Activated CD8-positive, alpha-beta memory T cell treated with anti-CD3 and anti-CD28 coated beads for 1 hour (primary cell): ENCODE measurements around the gene OPRL1.
A peak's percentile ranks its signal among the peaks of the same experiment; 100 is the strongest.

Experiments used
- DNase-seq, 2 donors: peaks; one replicate each; pipeline ENCODE4 v3.0.0-alpha.2; 2020; ENCODE audit warnings: low read depth in 1 of 2; ENCODE audit errors: extremely low read depth in 1 of 2

The OPRL1 gene

GRCh38 chr20:64101731-64102621 is 22.1 kb downstream of the OPRL1 start:
- DNase-seq = peak in 1 of 2 donors; percentile 59

GRCh38 chr20:64102647-64103354 is 22.9 kb downstream of the OPRL1 start:
- DNase-seq = no peak

GRCh38 chr20:64103871-64104666 is 24.2 kb downstream of the OPRL1 start:
- no peak for DNase-seq

- no peak for DNase-seq
Observed at GRCh38 chr20:64104667-64105451, 25.0 kb downstream of the OPRL1 start.

- no peak for DNase-seq
Observed at GRCh38 chr20:64105846-64106434, 26.1 kb downstream of the OPRL1 start.

- no peak for DNase-seq
Observed at GRCh38 chr20:64106435-64106961, 26.6 kb downstream of the OPRL1 start.

GRCh38 chr20:64106981-64107735 is 27.3 kb downstream of the OPRL1 start, which contains the start of gene NPBWR2:
Gene NPBWR2 (minus strand): TSS chr20:64107565. CDS start chr20:64106831, 734 bp downstream.
- no peak for DNase-seq

- DNase-seq = no peak
Observed at GRCh38 chr20:64107736-64108457, 28.0 kb downstream of the OPRL1 start.

GRCh38 chr20:64108731-64109681 is 29.1 kb downstream of the OPRL1 start:
- no peak for DNase-seq

GRCh38 chr20:64109831-64110391 is 30.0 kb downstream of the OPRL1 start:
- DNase-seq = no peak

- DNase-seq = no peak
Observed at GRCh38 chr20:64110411-64111068, 30.7 kb downstream of the OPRL1 start.

- no peak for DNase-seq
Observed at GRCh38 chr20:64111841-64112641, 32.2 kb downstream of the OPRL1 start.

GRCh38 chr20:64112691-64113443 is 33.0 kb downstream of the OPRL1 start:
- no peak for DNase-seq

- DNase-seq = no peak
Observed at GRCh38 chr20:64113444-64113775, 33.5 kb downstream of the OPRL1 start.

- DNase-seq = no peak
Observed at GRCh38 chr20:64113796-64114355, 34.0 kb downstream of the OPRL1 start.
